ENCODE measurements around the gene CYB561D2. TPM values are rescaled to one million over a fixed set of nuclear protein-coding genes. Genes with fewer than 3 reads are reported as not detected.

The CYB561D2 gene
- total RNA-seq, 1 experiment from 2014 or later: 9.5 TPM

DNA sequence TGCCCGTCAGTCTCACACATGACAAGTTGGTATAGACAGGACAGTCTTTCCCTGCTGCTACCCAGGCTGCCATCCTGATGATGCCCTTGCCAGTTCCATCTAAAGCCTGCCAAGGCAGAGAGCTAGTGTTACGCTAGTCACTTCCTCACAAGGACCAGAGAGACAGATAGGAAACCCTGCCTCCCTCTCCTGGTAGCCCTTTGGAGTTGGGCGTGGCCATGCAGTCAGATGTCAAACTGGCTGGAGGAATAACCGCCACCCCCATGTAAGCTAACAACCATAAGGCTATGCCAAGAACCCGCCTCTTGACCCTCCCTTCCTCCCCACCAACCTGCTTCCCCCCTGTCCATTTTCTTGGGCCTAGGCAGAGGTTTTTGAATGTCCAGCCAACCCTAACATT is 5.9 kb downstream of the CYB561D2 start:
- intact Hi-C loops (cut with micrococcal nuclease): loop anchor here (10.0 kb wide), 1 partner anchor 1028 kb away; the partner anchor contains the start of gene MANF
- no peaks in the 10 kb centered on the region for H3K9me2 ChIP-seq (ENCODE audit: insufficient read depth)
- H3K36me3 ChIP-seq (ENCODE audit: control insufficient read depth in 1 of 2, insufficient read depth in 2 of 2, low read length in 2 of 2): peaks cover 14 to 31% of the 10 kb centered on the region in 2 experiments; a peak in 3 of 4 replicates
- ChIA-PET CTCF (no interaction called here), POLR2A (no interaction called here), RAD21 (ENCODE audit: low non-redundant PET in 1 of 2, low total read pairs in 2 of 2, uncharacterized antibody in 2 of 2, unreplicated experiment in 2 of 2) (no interaction called here)
- no peak overlapping the region for H3K9ac ChIP-seq (ENCODE audit: low read length)
- ATAC-seq (no peak), DNase-seq (ENCODE audit: low read depth, low spot score) (no peak)
- no peak overlapping the region; the same call in 1 of the 2 replicates for H3K27ac ChIP-seq (ENCODE audit: low read depth, low read length)
- peaks cover 12 to 41% of the 10 kb centered on the region in 2 experiments; a peak in 3 of 4 replicates for H3K4me1 ChIP-seq (ENCODE audit: control insufficient read depth in 1 of 2, insufficient read depth in 2 of 2, low read length in 2 of 2)
- H3K79me2 ChIP-seq (ENCODE audit: insufficient read depth, low read length): peaks cover 52% of the 10 kb centered on the region
- H2AFZ ChIP-seq (ENCODE audit: low read depth, low read length, poor library complexity, severe bottlenecking): no peak overlapping the region
- no peaks in the 10 kb centered on the region for H3K27me3 ChIP-seq (ENCODE audit: insufficient read depth, low read length)
- no peaks in the 10 kb centered on the region for H3K9me3 ChIP-seq (ENCODE audit: control insufficient read depth in 1 of 2, insufficient read depth in 1 of 2, low read depth in 1 of 2, low read length in 2 of 2)
- BruUV-seq (replicated peaks): no TSS peak
- H4K20me1 ChIP-seq (ENCODE audit: insufficient read depth): no peaks in the 10 kb centered on the region
- H3K4me3 ChIP-seq (replicated peaks in 1 of 2; ENCODE audit: low read depth in 1 of 2, low read length in 2 of 2): no peak overlapping the region
- 0 out of 2 replicates have a peak overlapping the region, but pooled peaks have one; percentile 9 for H3K4me2 ChIP-seq (ENCODE audit: low read length)
- no peak for TF ChIP-seq CEBPB (IDR thresholded peaks at IDR 0.05; ENCODE audit: low read depth)
- TF ChIP-seq SRF (IDR thresholded peaks at IDR 0.05; ENCODE audit: low read depth): no peak
- no peak for TF ChIP-seq ZNF274 (IDR thresholded peaks at IDR 0.05; ENCODE audit: low read depth, low read length)
- no peak for TF ChIP-seq SIN3A (IDR thresholded peaks at IDR 0.05; ENCODE audit: low read depth)
- TF ChIP-seq FOSL1 (IDR thresholded peaks at IDR 0.05; ENCODE audit: low read depth): no peak
- TF ChIP-seq TCF7L2 (IDR thresholded peaks at IDR 0.05; ENCODE audit: borderline replicate concordance, extremely low read depth, insufficient read depth, insufficient read length): no peak
- TF ChIP-seq ZBTB33 (IDR thresholded peaks at IDR 0.05; ENCODE audit: extremely low read depth, insufficient replicate concordance, low read length): no peak
- TF ChIP-seq MAX (IDR thresholded peaks at IDR 0.05): no peak
- TF ChIP-seq, protein P1, sequence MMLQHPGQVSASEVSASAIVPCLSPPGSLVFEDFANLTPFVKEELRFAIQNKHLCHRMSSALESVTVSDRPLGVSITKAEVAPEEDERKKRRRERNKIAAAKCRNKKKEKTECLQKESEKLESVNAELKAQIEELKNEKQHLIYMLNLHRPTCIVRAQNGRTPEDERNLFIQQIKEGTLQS (IDR thresholded peaks at IDR 0.05): no peak
- TF ChIP-seq CBX3 (IDR thresholded peaks at IDR 0.05; ENCODE audit: low read depth): no peak
- no peak for TF ChIP-seq EZH2 (IDR thresholded peaks at IDR 0.05)
- no peak for TF ChIP-seq POLR2A (IDR thresholded peaks at IDR 0.05; ENCODE audit: borderline replicate concordance, extremely low read depth, insufficient read depth, insufficient read length)
- no peak for TF ChIP-seq RAD21 (IDR thresholded peaks at IDR 0.05; ENCODE audit: low read depth)
- no peak for TF ChIP-seq JUND (IDR thresholded peaks at IDR 0.05)
- no peak for TF ChIP-seq SP1 (IDR thresholded peaks at IDR 0.05; ENCODE audit: low read depth)
- TF ChIP-seq ZFX (IDR thresholded peaks at IDR 0.05): no peak
- TF ChIP-seq ELF1 (IDR thresholded peaks at IDR 0.05; ENCODE audit: borderline replicate concordance, low read depth): no peak
- TF ChIP-seq, protein P2, sequence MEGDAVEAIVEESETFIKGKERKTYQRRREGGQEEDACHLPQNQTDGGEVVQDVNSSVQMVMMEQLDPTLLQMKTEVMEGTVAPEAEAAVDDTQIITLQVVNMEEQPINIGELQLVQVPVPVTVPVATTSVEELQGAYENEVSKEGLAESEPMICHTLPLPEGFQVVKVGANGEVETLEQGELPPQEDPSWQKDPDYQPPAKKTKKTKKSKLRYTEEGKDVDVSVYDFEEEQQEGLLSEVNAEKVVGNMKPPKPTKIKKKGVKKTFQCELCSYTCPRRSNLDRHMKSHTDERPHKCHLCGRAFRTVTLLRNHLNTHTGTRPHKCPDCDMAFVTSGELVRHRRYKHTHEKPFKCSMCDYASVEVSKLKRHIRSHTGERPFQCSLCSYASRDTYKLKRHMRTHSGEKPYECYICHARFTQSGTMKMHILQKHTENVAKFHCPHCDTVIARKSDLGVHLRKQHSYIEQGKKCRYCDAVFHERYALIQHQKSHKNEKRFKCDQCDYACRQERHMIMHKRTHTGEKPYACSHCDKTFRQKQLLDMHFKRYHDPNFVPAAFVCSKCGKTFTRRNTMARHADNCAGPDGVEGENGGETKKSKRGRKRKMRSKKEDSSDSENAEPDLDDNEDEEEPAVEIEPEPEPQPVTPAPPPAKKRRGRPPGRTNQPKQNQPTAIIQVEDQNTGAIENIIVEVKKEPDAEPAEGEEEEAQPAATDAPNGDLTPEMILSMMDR (IDR thresholded peaks at IDR 0.05 in 2 of 3, conservative IDR thresholded peaks at IDR 0.05 in 1 of 3; ENCODE audit: borderline replicate concordance in 1 of 3, insufficient read depth in 1 of 3, low read depth in 2 of 3, low read length in 2 of 3): no peak
- TF ChIP-seq EZH2phosphoT487 (IDR thresholded peaks at IDR 0.05; ENCODE audit: borderline replicate concordance): no peak
- no peak for TF ChIP-seq EGR1 (IDR thresholded peaks at IDR 0.05; ENCODE audit: low read depth)

Data from HCT116 (cell line).